Kidney epithelial cell (primary cell): ENCODE results near the gene PDIA3. TPM values are rescaled to one million over a fixed set of nuclear protein-coding genes. Genes with fewer than 3 reads are reported as not detected.
"Not testable (repeated sequence)": the region's sequence is repeated elsewhere in the genome, so short reads cannot be mapped to it uniquely, and the experiment has no call there.

Experiments
- DNase-seq: peaks from one replicate; pipeline ENCODE4 v3.0.0-alpha.2; 2010; ENCODE audit warnings: low read depth
- H3K27me3 ChIP-seq: 2 replicates; pipeline ENCODE4 v1.6.0; 2011; ENCODE audit warnings: low read length; ENCODE audit not compliant: control insufficient read depth, insufficient read depth
- H3K36me3 ChIP-seq: 2 replicates; pipeline ENCODE4 v1.5.1; 2011; ENCODE audit warnings: low read length; ENCODE audit not compliant: control insufficient read depth, insufficient read depth
- H3K4me3 ChIP-seq: 2 replicates; pipeline ENCODE4 v1.5.1; 2011; ENCODE audit warnings: low read depth, mild to moderate bottlenecking, control low read depth, low read length
- CTCF ChIP-seq: IDR thresholded peaks from 2 replicates; pipeline ENCODE4 v1.5.1; 2011; ENCODE audit warnings: mild to moderate bottlenecking, moderate library complexity, low read length, control low read depth, inconsistent platforms; ENCODE audit not compliant: insufficient read depth, poor library complexity, severe bottlenecking
- total RNA-seq: library from RNA; depleted of rRNA; stranded (reverse); fragments of >200 nt; gene quantifications from 2 replicates; pipeline ENCODE4 v1.2.3, GENCODE V29; 2015

Gene PDIA3
- total RNA-seq, 1 donor from 2014 or later, result 244 TPM

- H3K27me3 ChIP-seq, result no peaks in the 10 kb centered on the region
- no peak for DNase-seq
- peak within 1 kb of the TSS; percentile 98 for H3K4me3 ChIP-seq
- no peak for TF ChIP-seq CTCF
- H3K36me3 ChIP-seq, result peaks cover 5% of the 10 kb centered on the region
These were observed 54.3 kb downstream of the PDIA3 start, which contains the start of gene HYPK for GRCh38 chr15:43800286-43801141. TSS of gene HYPK (plus strand) at chr15:43800599. CDS start at chr15:43800623, 24 bp downstream.

DNA sequence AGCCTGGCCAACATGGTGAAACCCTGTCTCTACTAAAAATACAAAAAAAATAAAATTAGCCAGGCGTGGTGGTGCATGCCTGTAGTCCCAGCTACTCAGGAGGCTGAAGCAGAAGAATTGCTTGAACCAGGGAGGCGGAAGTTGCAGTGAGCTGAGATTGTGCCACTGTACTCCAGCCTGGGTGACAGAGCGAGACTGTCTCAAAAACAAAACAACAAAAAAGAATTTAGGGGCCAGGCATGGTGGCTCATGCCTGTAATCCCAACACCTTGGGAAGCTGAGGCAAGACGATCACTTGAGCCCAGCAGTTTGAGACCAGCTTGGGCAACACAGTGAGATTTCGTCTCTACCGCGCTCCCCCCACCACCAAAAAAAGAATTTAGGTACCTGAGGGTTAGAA, 56.4 kb downstream of the PDIA3 start:
- H3K36me3 ChIP-seq, H3K4me3 ChIP-seq, DNase-seq, H3K27me3 ChIP-seq: not testable (repeated sequence)

DNA sequence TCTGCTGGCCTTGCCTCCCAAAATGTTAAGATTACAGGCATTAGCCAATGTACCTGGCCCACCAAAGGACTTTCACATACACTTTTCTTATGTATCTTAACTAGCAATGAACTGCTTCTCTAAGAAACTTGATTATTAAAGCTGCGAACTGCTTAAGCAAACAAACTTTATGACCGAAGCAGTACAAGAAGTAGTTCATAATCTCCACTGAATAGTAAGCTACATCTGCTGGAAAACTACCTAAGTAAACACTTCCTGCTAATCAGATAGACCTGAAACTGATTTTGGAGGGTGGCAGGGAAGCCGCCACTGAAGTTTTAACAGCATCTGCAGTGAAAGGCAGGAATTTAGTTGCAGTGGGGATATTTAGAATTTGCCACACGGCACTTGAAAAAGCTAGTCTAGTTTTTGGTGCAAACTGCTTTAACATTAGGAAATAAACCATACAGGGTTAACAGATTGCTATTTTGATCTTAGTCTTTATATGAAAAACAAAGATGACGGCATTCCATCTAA, 62.3 kb downstream of the PDIA3 start:
- no peak for TF ChIP-seq CTCF
- Histone ChIP-seq H3K27me3 (no peaks in the 10 kb centered on the region), H3K4me3 (no peak overlapping the region), H3K36me3 (peaks cover 1% of the 10 kb centered on the region)
- no peak for DNase-seq

GRCh38 chr15:43808960-43809678, 62.9 kb downstream of the PDIA3 start:
- no peaks in the 10 kb centered on the region for H3K27me3 ChIP-seq
- no peak for TF ChIP-seq CTCF
- no peak for DNase-seq
- peaks cover 1% of the 10 kb centered on the region for H3K36me3 ChIP-seq
- H3K4me3 ChIP-seq, result no peak overlapping the region

- H3K36me3 ChIP-seq, H3K4me3 ChIP-seq, DNase-seq: not testable (repeated sequence)
These were observed 68.8 kb downstream of the PDIA3 start for GRCh38 chr15:43815064-43815463.

GRCh38 chr15:43821505-43821904, 75.3 kb downstream of the PDIA3 start:
- Histone ChIP-seq H3K4me3 (no peak overlapping the region), H3K36me3 (no peaks in the 10 kb centered on the region), H3K27me3 (no peaks in the 10 kb centered on the region)
- DNase-seq, result no peak
- no peak for TF ChIP-seq CTCF

More at GRCh38 chr15:43815064-43815463, 68.8 kb downstream of the PDIA3 start:
- not testable (repeated sequence) for H3K27me3 ChIP-seq

Other genes with a start within 250 kb of the PDIA3 start
- 2.0 and 2.5 TPM in 2 replicates for gene MAP1A, start 228.8 kb upstream of the PDIA3 start, total RNA-seq
- 20.8 and 26.2 TPM in 2 replicates for gene PPIP5K1, start 156.2 kb upstream of the PDIA3 start, total RNA-seq
- 3.7 and 5.1 TPM in 2 replicates for gene CKMT1B, start 152.4 kb upstream of the PDIA3 start, total RNA-seq
- gene STRC, start 127.6 kb upstream of the PDIA3 start, total RNA-seq, result under 0.01 and 0.21 TPM in 2 replicates
- gene CATSPER2, start 97.6 kb upstream of the PDIA3 start, total RNA-seq, result 1.8 and 5.0 TPM in 2 replicates
- gene CKMT1A, start 52.6 kb upstream of the PDIA3 start, total RNA-seq, result 6.5 and 8.8 TPM in 2 replicates
- gene ELL3, start 30.5 kb downstream of the PDIA3 start, total RNA-seq, result 1.3 and 3.5 TPM in 2 replicates
- 582 and 942 TPM in 2 replicates for gene SERF2, start 45.9 kb downstream of the PDIA3 start, total RNA-seq
- 0.46 TPM in 1 of 2 replicates, not detected in the other for gene SERINC4, start 53.8 kb downstream of the PDIA3 start, total RNA-seq
- 5.6 and 8.1 TPM in 2 replicates for gene HYPK, start 54.2 kb downstream of the PDIA3 start, total RNA-seq
- gene MFAP1, start 78.3 kb downstream of the PDIA3 start, total RNA-seq, result 25.5 and 28.6 TPM in 2 replicates
- 2.1 and 4.5 TPM in 2 replicates for gene WDR76, start 80.6 kb downstream of the PDIA3 start, total RNA-seq